Measurements from ENCODE around the gene DOCK11. TPM values are rescaled to one million over a fixed set of nuclear protein-coding genes. Genes with fewer than 3 reads are reported as not detected.

The DOCK11 gene
- total and polyA plus RNA-seq, 2 donors from 2014 or later = 11.4 to 49.5 TPM

DNA sequence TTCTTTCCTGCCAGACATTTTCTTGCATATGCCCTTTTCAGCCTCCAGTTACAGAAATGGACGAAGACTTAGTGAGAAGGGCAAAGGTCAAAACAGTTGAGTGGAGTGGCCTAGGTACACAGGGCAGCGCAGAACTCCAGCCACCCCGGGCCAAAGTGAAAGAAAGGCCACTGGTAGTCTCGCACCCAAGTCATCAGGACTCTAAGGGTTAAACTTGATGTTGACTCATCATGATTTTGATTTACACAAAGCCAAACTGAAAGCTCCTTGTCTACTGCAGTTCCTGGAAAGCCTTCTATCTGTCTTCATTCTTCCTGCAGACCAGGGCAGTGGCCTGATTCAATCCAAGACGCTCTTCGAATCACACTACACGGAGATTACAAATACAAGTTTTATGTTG is 229.2 kb downstream of the DOCK11 start:
- intact Hi-C loops (cut with DNase I) = no loop called here
- Histone ChIP-seq H3K27me3 (ENCODE audit: control insufficient read depth, insufficient read depth, low read length) (no peaks in the 10 kb centered on the region), H3K36me3 (ENCODE audit: control insufficient read depth in 2 of 3, insufficient read depth in 3 of 3, low read length in 3 of 3) (no peaks in the 10 kb centered on the region), H3K4me3 (ENCODE audit: low read length in 3 of 3) (no peak overlapping the region), H3K9ac (ENCODE audit: low read length in 3 of 3) (no peak overlapping the region), H3K4me1 (ENCODE audit: control insufficient read depth in 2 of 3, insufficient read depth in 2 of 3, low read depth in 1 of 3, low read length in 3 of 3) (peaks cover 0 to 15% (median 2%) of the 10 kb centered on the region in 3 donors), H3K27ac (ENCODE audit: low read depth in 2 of 2, low read length in 2 of 2) (no peak overlapping the region), H3K9me3 (ENCODE audit: control insufficient read depth in 2 of 3, insufficient read depth in 1 of 3, low read length in 3 of 3) (no peaks in the 10 kb centered on the region)
- DNase-seq (no peak), FAIRE-seq (no peak)
- TF ChIP-seq, protein P1, sequence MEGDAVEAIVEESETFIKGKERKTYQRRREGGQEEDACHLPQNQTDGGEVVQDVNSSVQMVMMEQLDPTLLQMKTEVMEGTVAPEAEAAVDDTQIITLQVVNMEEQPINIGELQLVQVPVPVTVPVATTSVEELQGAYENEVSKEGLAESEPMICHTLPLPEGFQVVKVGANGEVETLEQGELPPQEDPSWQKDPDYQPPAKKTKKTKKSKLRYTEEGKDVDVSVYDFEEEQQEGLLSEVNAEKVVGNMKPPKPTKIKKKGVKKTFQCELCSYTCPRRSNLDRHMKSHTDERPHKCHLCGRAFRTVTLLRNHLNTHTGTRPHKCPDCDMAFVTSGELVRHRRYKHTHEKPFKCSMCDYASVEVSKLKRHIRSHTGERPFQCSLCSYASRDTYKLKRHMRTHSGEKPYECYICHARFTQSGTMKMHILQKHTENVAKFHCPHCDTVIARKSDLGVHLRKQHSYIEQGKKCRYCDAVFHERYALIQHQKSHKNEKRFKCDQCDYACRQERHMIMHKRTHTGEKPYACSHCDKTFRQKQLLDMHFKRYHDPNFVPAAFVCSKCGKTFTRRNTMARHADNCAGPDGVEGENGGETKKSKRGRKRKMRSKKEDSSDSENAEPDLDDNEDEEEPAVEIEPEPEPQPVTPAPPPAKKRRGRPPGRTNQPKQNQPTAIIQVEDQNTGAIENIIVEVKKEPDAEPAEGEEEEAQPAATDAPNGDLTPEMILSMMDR (IDR thresholded peaks at IDR 0.05; ENCODE audit: borderline replicate concordance, extremely low read depth, insufficient read depth) = no peak

DNA sequence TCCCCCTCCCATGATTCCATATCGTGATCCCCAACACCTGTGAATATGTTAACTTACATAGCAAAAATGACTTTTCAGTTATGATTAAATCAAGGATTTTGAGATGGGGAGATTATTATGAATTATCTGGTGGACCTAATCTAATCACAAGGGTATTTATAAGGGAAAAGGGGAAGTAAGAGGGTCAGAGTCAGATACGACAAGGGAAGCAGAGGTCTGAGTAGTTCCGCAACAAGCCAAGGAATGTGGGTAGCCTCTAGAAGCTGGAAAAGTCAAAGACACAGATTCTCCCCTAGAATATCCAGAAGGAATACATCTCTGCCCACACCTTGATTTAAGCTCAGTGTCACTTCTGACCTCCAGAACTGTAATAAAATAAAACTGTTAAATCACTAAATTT is 230.8 kb downstream of the DOCK11 start:
- TF ChIP-seq, protein P1 (IDR thresholded peaks at IDR 0.05; ENCODE audit: borderline replicate concordance, extremely low read depth, insufficient read depth) = no peak
- no peak for DNase-seq
- H3K36me3 ChIP-seq (ENCODE audit: control insufficient read depth in 2 of 3, insufficient read depth in 3 of 3, low read length in 3 of 3) = no peaks in the 10 kb centered on the region
- H3K27ac ChIP-seq (ENCODE audit: low read depth in 2 of 2, low read length in 2 of 2) = peak overlapping the region; percentile 83 to 90
- H3K4me3 ChIP-seq (ENCODE audit: low read length in 3 of 3) = peak overlapping the region in 2 of 3 donors; percentile 56 to 58
- intact Hi-C loops (cut with DNase I) = no loop called here
- H3K9ac ChIP-seq (ENCODE audit: low read length in 3 of 3) = no peak overlapping the region
- peak; percentile 8 for FAIRE-seq
- H3K9me3 ChIP-seq (ENCODE audit: control insufficient read depth in 2 of 3, insufficient read depth in 1 of 3, low read length in 3 of 3) = no peaks in the 10 kb centered on the region
- H3K4me1 ChIP-seq (ENCODE audit: control insufficient read depth in 2 of 3, insufficient read depth in 2 of 3, low read depth in 1 of 3, low read length in 3 of 3) = peaks cover 0 to 15% (median 4%) of the 10 kb centered on the region in 3 donors
- no peaks in the 10 kb centered on the region for H3K27me3 ChIP-seq (ENCODE audit: control insufficient read depth, insufficient read depth, low read length)

DNA sequence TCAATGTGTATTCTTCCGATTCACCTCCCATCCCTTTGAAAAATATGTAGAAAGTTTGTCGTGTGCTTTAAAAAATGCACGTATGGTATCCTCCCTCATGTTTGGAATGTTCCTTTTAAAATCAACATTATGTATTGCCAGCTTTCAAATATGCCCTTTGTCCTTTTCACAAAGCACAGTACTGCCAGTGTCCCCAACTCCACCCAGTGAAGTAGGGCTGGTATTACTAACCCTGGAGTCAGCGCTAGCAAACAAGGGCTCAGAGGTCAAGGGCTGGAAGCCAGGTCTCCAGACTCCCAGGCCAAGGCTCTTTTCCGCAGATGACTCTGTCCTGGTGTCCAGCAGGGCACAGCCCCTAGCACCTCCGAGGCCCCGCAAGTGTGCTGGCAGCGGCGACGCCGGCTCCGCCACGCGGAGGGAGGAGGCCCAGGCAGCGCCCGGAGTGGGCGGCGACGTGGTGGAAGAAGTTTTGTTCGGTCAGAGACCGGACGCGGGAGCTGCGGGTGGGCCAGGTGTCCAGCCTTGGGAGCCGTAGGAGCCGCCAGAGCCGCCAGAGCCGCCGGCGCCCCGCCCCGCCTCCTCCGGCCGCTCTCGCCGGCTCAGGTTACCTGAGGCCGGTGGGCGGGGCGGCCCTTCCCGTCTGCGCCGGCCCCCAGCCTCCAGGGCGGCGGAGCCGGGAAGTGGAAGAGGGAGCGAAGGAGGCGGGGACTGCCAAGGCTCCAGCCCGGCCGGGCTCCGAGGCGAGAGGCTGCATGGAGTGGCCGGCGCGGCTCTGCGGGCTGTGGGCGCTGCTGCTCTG is 231.5 kb downstream of the DOCK11 start, which contains the start of gene IL13RA1:
Gene IL13RA1, plus strand, starts transcription at position 720 of the 799 bp plus-strand sequence. Its CDS starts 33 bp downstream, at position 753.
- no peaks in the 10 kb centered on the region for H3K9me3 ChIP-seq (ENCODE audit: control insufficient read depth in 2 of 3, insufficient read depth in 1 of 3, low read length in 3 of 3)
- H3K9ac ChIP-seq (ENCODE audit: low read length in 3 of 3) = peak within 1 kb of the TSS in 1 of 3 donors; percentile 67
- TF ChIP-seq, protein P1 (IDR thresholded peaks at IDR 0.05; ENCODE audit: borderline replicate concordance, extremely low read depth, insufficient read depth) = no peak
- DNase-seq (peak; percentile 82 to 95 (median 91)), FAIRE-seq (no peak)
- peak within 1 kb of the TSS; percentile 89 to 90 for H3K27ac ChIP-seq (ENCODE audit: low read depth in 2 of 2, low read length in 2 of 2)
- no peaks in the 10 kb centered on the region for H3K27me3 ChIP-seq (ENCODE audit: control insufficient read depth, insufficient read depth, low read length)
- intact Hi-C loops (cut with DNase I) = no loop called here
- H3K4me3 ChIP-seq (ENCODE audit: low read length in 3 of 3) = peak within 1 kb of the TSS; percentile 36 to 70 (median 69)
- H3K4me1 ChIP-seq (ENCODE audit: control insufficient read depth in 2 of 3, insufficient read depth in 2 of 3, low read depth in 1 of 3, low read length in 3 of 3) = peaks cover 0 to 15% (median 4%) of the 10 kb centered on the region in 3 donors
- H3K36me3 ChIP-seq (ENCODE audit: control insufficient read depth in 2 of 3, insufficient read depth in 3 of 3, low read length in 3 of 3) = no peaks in the 10 kb centered on the region
